Calu3 (cell line): ENCODE results near the gene ATG4A. TPM values are rescaled to one million over a fixed set of nuclear protein-coding genes. Genes with fewer than 3 reads are reported as not detected.

Source experiments
- BruUV-seq: library from RNA; stranded (reverse); fragments of 400-500 nt; replicated peaks from 2 replicates; lab custom pipeline; 2021; lab: Mats Ljungman, UMichigan
- CTCF ChIA-PET: fragments of 300-600 bp; sonication (Branson Sonifier 250); formaldehyde crosslinking; loops from one replicate; lab custom pipeline; 2022; ENCODE audit warnings: antibody characterized with exemption; lab: Charles Lee
- DNase-seq: peaks from one replicate; pipeline ENCODE4 v3.0.0; 2022
- H3K27ac Mint-ChIP-seq: one replicate; pipeline ENCODE4 v1.8.0; 2022; ENCODE audit warnings: mixed read lengths; ENCODE audit not compliant: unreplicated experiment
- H3K27me3 Mint-ChIP-seq: one replicate; pipeline ENCODE4 v1.8.0; 2022; ENCODE audit warnings: mixed read lengths; ENCODE audit not compliant: unreplicated experiment
- H3K36me3 Mint-ChIP-seq: one replicate; pipeline ENCODE4 v1.8.0; 2022; ENCODE audit warnings: mild to moderate bottlenecking, moderate library complexity, mixed read lengths; ENCODE audit not compliant: insufficient read depth, unreplicated experiment
- H3K4me1 Mint-ChIP-seq: one replicate; pipeline ENCODE4 v1.8.0; 2022; ENCODE audit warnings: mild to moderate bottlenecking, low read depth, mixed read lengths; ENCODE audit not compliant: unreplicated experiment
- H3K4me3 Mint-ChIP-seq: one replicate; pipeline ENCODE4 v1.8.0; 2022; ENCODE audit warnings: mild to moderate bottlenecking, low read depth, moderate library complexity, mixed read lengths; ENCODE audit not compliant: unreplicated experiment
- H3K9me3 Mint-ChIP-seq: one replicate; pipeline ENCODE4 v1.8.0; 2022; ENCODE audit warnings: low read depth, mixed read lengths; ENCODE audit not compliant: unreplicated experiment
- CTCF ChIP-seq: fragments of 200-600 bp; IDR thresholded peaks from one replicate; pipeline ENCODE4 v1.8.0; 2022; ENCODE audit warnings: antibody characterized with exemption; ENCODE audit not compliant: unreplicated experiment
- intact Hi-C: fragments of 100-400 bp; cut with micrococcal nuclease; formaldehyde crosslinking; loops from one replicate; pipeline ENCODE4 v1.10.0; 2022; ENCODE audit not compliant: unreplicated experiment
- total RNA-seq: library from RNA; stranded (reverse); gene quantifications from 2 replicates; pipeline ENCODE4 v1.2.3, GENCODE V29; 2022

ATG4A gene
- total RNA-seq, 1 experiment from 2014 or later = 9.8 TPM

GRCh38 chrX:108121291-108121690, 29.7 kb downstream of the ATG4A start:
- BruUV-seq = no TSS peak
- DNase-seq = no peak
- Mint-ChIP-seq H3K4me3 (no peak overlapping the region), H3K27ac (no peak overlapping the region), H3K4me1 (no peaks in the 10 kb centered on the region), H3K9me3 (peaks cover 2% of the 10 kb centered on the region), H3K36me3 (no peaks in the 10 kb centered on the region), H3K27me3 (no peaks in the 10 kb centered on the region)
- intact Hi-C loops = no loop called here
- CTCF ChIA-PET = no interaction called here
- TF ChIP-seq CTCF = no peak

- CTCF ChIA-PET = interaction anchor here (0.6 kb wide), 1 partner anchor 11 kb away, joined by 3 read pairs; no protein-coding TSS in a partner anchor
- intact Hi-C loops = no loop called here
These were observed 31.2 kb downstream of the ATG4A start for GRCh38 chrX:108122748-108123147.

GRCh38 chrX:108123591-108124366, 32.2 kb downstream of the ATG4A start:
- no peak for DNase-seq
- no peak overlapping the region for H3K4me3 Mint-ChIP-seq
- intact Hi-C loops = no loop called here
- peaks cover 2% of the 10 kb centered on the region for H3K9me3 Mint-ChIP-seq
- no TSS peak for BruUV-seq
- H3K36me3 Mint-ChIP-seq = no peaks in the 10 kb centered on the region
- no peaks in the 10 kb centered on the region for H3K27me3 Mint-ChIP-seq
- no peak for TF ChIP-seq CTCF
- CTCF ChIA-PET = no interaction called here
- H3K4me1 Mint-ChIP-seq = no peaks in the 10 kb centered on the region
- H3K27ac Mint-ChIP-seq = no peak overlapping the region

More at GRCh38 chrX:108122748-108123147, 31.2 kb downstream of the ATG4A start:
- peaks cover 2% of the 10 kb centered on the region for H3K9me3 Mint-ChIP-seq
- no peaks in the 10 kb centered on the region for H3K4me1 Mint-ChIP-seq
- no peak for DNase-seq
- no peaks in the 10 kb centered on the region for H3K27me3 Mint-ChIP-seq
- H3K4me3 Mint-ChIP-seq = no peak overlapping the region
- TF ChIP-seq CTCF = no peak
- no peak overlapping the region for H3K27ac Mint-ChIP-seq
- no TSS peak for BruUV-seq
- H3K36me3 Mint-ChIP-seq = no peaks in the 10 kb centered on the region

- Mint-ChIP-seq H3K27ac (no peak overlapping the region), H3K27me3 (no peaks in the 10 kb centered on the region), H3K36me3 (no peaks in the 10 kb centered on the region), H3K9me3 (peaks cover 2% of the 10 kb centered on the region), H3K4me1 (no peaks in the 10 kb centered on the region), H3K4me3 (no peak overlapping the region)
- CTCF ChIA-PET = no interaction called here
- intact Hi-C loops = no loop called here
- no peak for TF ChIP-seq CTCF
- DNase-seq = no peak
- no TSS peak for BruUV-seq
These were observed 35.1 kb downstream of the ATG4A start for GRCh38 chrX:108126661-108127060.
